Cardiac septum (tissue), 1 donor: Measurements from ENCODE around the gene BTN2A1. TPM values are rescaled to one million over a fixed set of nuclear protein-coding genes. Genes with fewer than 3 reads are reported as not detected.
"Not testable (repeated sequence)": the region's sequence is repeated elsewhere in the genome, so short reads cannot be mapped to it uniquely, and the experiment has no call there.

Experiments
- DNase-seq: peaks from one replicate; pipeline ENCODE4 v3.0.0-alpha.2; 2020; ENCODE audit warnings: low spot score
- intact Hi-C: fragments of 100-400 bp; cut with DNase I; formaldehyde crosslinking; loops from one replicate; pipeline ENCODE4 v1.14.0; 2022
- total RNA-seq: library from RNA; stranded (reverse); fragmentation: NEBNext Ultra II Directional; extraction: Animal tissue kit (Norgen Biotek cat#: 25700); gene quantifications from one replicate; pipeline ENCODE4 v1.2.1, GENCODE V29; 2021
- donor health status: DM: no; HTN: no; CAD: no.

The BTN2A1 gene
- total RNA-seq, 1 donor from 2014 or later: 15.7 TPM

- intact Hi-C loops: no loop called here
- no peak for DNase-seq
Measured at GRCh38 chr6:26485112-26485780, 27.5 kb downstream of the BTN2A1 start.

- intact Hi-C loops: no loop called here
- DNase-seq: no peak
Measured at GRCh38 chr6:26486358-26486757, 28.6 kb downstream of the BTN2A1 start.

GRCh38 chr6:26487466-26487865 lies 29.7 kb downstream of the BTN2A1 start:
- intact Hi-C loops: no loop called here

GRCh38 chr6:26489996-26490964 lies 32.5 kb downstream of the BTN2A1 start:
- intact Hi-C loops: no loop called here
- no peak for DNase-seq

More at GRCh38 chr6:26487466-26487865, 29.7 kb downstream of the BTN2A1 start:
- no peak for DNase-seq

- intact Hi-C loops: no loop called here
- no peak for DNase-seq
Measured at GRCh38 chr6:26491604-26492003, 33.8 kb downstream of the BTN2A1 start.

GRCh38 chr6:26493258-26493657 lies 35.5 kb downstream of the BTN2A1 start:
- intact Hi-C loops: no loop called here
- DNase-seq: no peak

GRCh38 chr6:26494117-26494516 lies 36.4 kb downstream of the BTN2A1 start:
- no peak for DNase-seq
- intact Hi-C loops: no loop called here

- intact Hi-C loops: no loop called here
- no peak for DNase-seq
Measured at GRCh38 chr6:26495281-26495680, 37.5 kb downstream of the BTN2A1 start.

- intact Hi-C loops: no loop called here
- no peak for DNase-seq
Measured at GRCh38 chr6:26497610-26498009, 39.9 kb downstream of the BTN2A1 start.

GRCh38 chr6:26500102-26500501 lies 42.3 kb downstream of the BTN2A1 start, which contains the start of gene BTN1A1:
Gene BTN1A1, plus strand, starts transcription at chr6:26500303. Its CDS starts 984 bp downstream, at chr6:26501287.
- intact Hi-C loops: no loop called here
- no peak for DNase-seq

- intact Hi-C loops: no loop called here
Measured at GRCh38 chr6:26501482-26501986, 43.8 kb downstream of the BTN2A1 start.

GRCh38 chr6:26502165-26502564 lies 44.4 kb downstream of the BTN2A1 start:
- DNase-seq: no peak
- intact Hi-C loops: no loop called here

More at GRCh38 chr6:26501482-26501986, 43.8 kb downstream of the BTN2A1 start:
- peak; percentile 80 for DNase-seq

- no peak for DNase-seq
- intact Hi-C loops: no loop called here
Measured at GRCh38 chr6:26502626-26503025, 44.9 kb downstream of the BTN2A1 start.

- no peak for DNase-seq
- intact Hi-C loops: no loop called here
Measured at GRCh38 chr6:26507658-26508057, 49.9 kb downstream of the BTN2A1 start.

GRCh38 chr6:26511033-26511432 lies 53.3 kb downstream of the BTN2A1 start:
- intact Hi-C loops: not testable (repeated sequence)

GRCh38 chr6:26514984-26515383 lies 57.2 kb downstream of the BTN2A1 start:
- intact Hi-C loops: no loop called here
- no peak for DNase-seq

More at GRCh38 chr6:26511033-26511432, 53.3 kb downstream of the BTN2A1 start:
- DNase-seq: not testable (repeated sequence)

GRCh38 chr6:26516481-26517427 lies 59.0 kb downstream of the BTN2A1 start:
- intact Hi-C loops: no loop called here
- no peak for DNase-seq
